Skeletal muscle tissue (tissue), 4 donors: ENCODE measurements around the gene SAP30L. TPM values are rescaled to one million over a fixed set of nuclear protein-coding genes. Genes with fewer than 3 reads are reported as not detected.

Experiments used
- H3K27ac ChIP-seq: one replicate; pipeline ENCODE4 v1.7.0; 2013; ENCODE audit warnings: mild to moderate bottlenecking, low read depth, low read length, inconsistent platforms
- H3K27me3 ChIP-seq, 3 donors: one replicate each; pipeline ENCODE4 v1.7.0; 2013; ENCODE audit warnings: low read length in 3 of 3; ENCODE audit not compliant: control insufficient read depth in 3 of 3, insufficient read depth in 3 of 3
- H3K36me3 ChIP-seq, 3 donors: one replicate each; pipeline ENCODE4 v1.7.0; 2013; ENCODE audit warnings: low read length in 3 of 3; ENCODE audit not compliant: control insufficient read depth in 3 of 3, insufficient read depth in 3 of 3
- H3K4me1 ChIP-seq, 3 donors: one replicate each; pipeline ENCODE4 v1.7.0; 2013; ENCODE audit warnings: low read length in 3 of 3, mild to moderate bottlenecking in 3 of 3; ENCODE audit not compliant: control insufficient read depth in 3 of 3, insufficient read depth in 3 of 3
- H3K4me3 ChIP-seq, 3 donors: one replicate each; pipeline ENCODE4 v1.7.0; 2013; ENCODE audit warnings: low read length in 3 of 3
- H3K9ac ChIP-seq, 3 donors: one replicate each; pipeline ENCODE4 v1.7.0; 2013; ENCODE audit warnings: low read length in 3 of 3, mild to moderate bottlenecking in 3 of 3, moderate library complexity in 2 of 3, low read depth in 1 of 3
- H3K9me3 ChIP-seq, 3 donors: one replicate each; pipeline ENCODE4 v1.7.0; 2013; ENCODE audit warnings: low read length in 3 of 3; ENCODE audit not compliant: control insufficient read depth in 3 of 3
- total RNA-seq: library from RNA; depleted of rRNA; stranded (reverse); fragments of >200 nt; gene quantifications from one replicate; pipeline ENCODE4 v1.2.3, GENCODE V29; 2014
- donor health status: Osteomylitis.

SAP30L gene
- total RNA-seq, 1 donor from 2014 or later, result 13.0 TPM

- H3K36me3 ChIP-seq, result no peaks in the 10 kb centered on the region
- H3K4me3 ChIP-seq, result peak within 1 kb of the TSS; percentile 46 to 61 (median 60)
- peaks cover 98 to 99% (median 98%) of the 10 kb centered on the region in 3 donors for H3K27me3 ChIP-seq
- no peaks in the 10 kb centered on the region for H3K9me3 ChIP-seq
- peak within 1 kb of the TSS in 1 of 3 donors; percentile 40 for H3K9ac ChIP-seq
- no peak within 1 kb of the TSS for H3K27ac ChIP-seq
- peaks cover 37 to 62% (median 53%) of the 10 kb centered on the region in 3 donors for H3K4me1 ChIP-seq
These were observed 32.4 kb downstream of the SAP30L start, which contains the start of gene HAND1 for GRCh38 chr5:154478224-154478565. TSS of gene HAND1 (minus strand) at chr5:154478227. CDS start at chr5:154478008, 219 bp downstream.

DNA sequence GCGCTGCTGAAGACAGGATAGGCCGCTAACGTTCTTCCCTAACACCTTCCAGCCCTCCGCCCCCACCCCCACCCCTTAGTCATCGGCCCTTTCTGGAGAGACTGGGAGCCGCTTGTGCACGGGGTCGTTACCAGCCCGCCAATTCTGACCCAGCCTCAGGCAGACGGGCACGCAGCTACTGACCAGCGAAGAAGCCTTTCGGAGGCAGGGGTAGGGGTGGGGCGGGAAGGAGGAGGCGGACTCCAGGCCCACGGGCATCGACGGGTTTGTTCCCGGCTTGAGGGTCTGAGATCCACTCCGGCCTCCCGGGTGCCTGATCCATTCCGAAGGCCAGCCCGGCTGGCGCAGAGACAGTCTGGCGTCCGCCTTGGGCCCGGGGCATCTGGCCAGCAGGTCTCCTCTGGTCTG is 33.0 kb downstream of the SAP30L start:
- no peaks in the 10 kb centered on the region for H3K9me3 ChIP-seq
- H3K36me3 ChIP-seq, result no peaks in the 10 kb centered on the region
- H3K4me1 ChIP-seq, result peaks cover 34 to 58% (median 48%) of the 10 kb centered on the region in 3 donors
- no peak overlapping the region for H3K4me3 ChIP-seq
- H3K27ac ChIP-seq, result no peak overlapping the region
- no peak overlapping the region for H3K9ac ChIP-seq
- H3K27me3 ChIP-seq, result peaks cover 98 to 99% (median 98%) of the 10 kb centered on the region in 3 donors

DNA sequence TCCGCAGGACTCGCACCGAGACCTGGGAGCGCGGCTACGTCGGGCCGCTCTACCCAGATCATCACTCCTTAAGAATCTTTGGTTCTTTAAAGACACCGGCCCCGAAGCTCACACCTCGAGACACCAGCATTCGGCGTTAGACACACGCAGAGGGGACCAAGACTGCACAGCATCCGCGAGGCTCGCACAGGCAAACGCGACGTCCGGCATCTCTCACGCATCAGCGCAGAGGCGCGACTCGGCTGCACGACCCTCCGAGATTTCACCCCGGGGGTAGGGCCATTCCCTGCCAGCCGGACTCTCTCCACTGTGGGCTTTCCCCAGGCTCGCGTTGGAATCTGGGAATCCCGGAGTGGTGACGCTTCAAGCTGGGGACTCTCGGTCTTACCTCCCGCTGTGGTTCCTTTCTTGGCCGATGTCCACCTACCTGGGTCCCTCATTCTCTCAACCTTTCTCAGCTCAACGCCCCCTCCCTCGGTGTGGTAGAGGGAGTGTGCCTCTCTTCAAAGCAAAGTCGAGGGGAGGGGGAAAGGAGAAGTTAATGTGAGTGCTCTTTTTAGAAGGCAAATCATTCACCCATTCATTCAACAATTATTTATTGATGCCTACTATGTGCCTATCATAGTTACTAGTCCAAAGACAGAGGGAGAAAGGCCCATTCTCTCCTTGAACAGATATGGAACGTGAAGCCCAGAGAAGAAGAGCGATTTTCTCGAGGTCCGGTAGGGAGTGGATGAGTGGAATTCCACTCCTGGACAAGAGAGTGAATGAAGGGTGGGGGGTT is 33.6 kb downstream of the SAP30L start:
- H3K9me3 ChIP-seq, result no peaks in the 10 kb centered on the region
- peak overlapping the region in 1 of 3 donors; percentile 13 for H3K4me3 ChIP-seq
- peaks cover 98 to 99% (median 98%) of the 10 kb centered on the region in 3 donors for H3K27me3 ChIP-seq
- peaks cover 31 to 57% (median 47%) of the 10 kb centered on the region in 3 donors for H3K4me1 ChIP-seq
- no peak overlapping the region for H3K9ac ChIP-seq
- H3K27ac ChIP-seq, result no peak overlapping the region
- no peaks in the 10 kb centered on the region for H3K36me3 ChIP-seq

- no peak overlapping the region for H3K9ac ChIP-seq
- peaks cover 98 to 99% (median 98%) of the 10 kb centered on the region in 3 donors for H3K27me3 ChIP-seq
- no peaks in the 10 kb centered on the region for H3K36me3 ChIP-seq
- no peak overlapping the region for H3K27ac ChIP-seq
- peaks cover 31 to 55% (median 43%) of the 10 kb centered on the region in 3 donors for H3K4me1 ChIP-seq
- no peak overlapping the region for H3K4me3 ChIP-seq
- no peaks in the 10 kb centered on the region for H3K9me3 ChIP-seq
These were observed 34.4 kb downstream of the SAP30L start for GRCh38 chr5:154479944-154480750.

DNA sequence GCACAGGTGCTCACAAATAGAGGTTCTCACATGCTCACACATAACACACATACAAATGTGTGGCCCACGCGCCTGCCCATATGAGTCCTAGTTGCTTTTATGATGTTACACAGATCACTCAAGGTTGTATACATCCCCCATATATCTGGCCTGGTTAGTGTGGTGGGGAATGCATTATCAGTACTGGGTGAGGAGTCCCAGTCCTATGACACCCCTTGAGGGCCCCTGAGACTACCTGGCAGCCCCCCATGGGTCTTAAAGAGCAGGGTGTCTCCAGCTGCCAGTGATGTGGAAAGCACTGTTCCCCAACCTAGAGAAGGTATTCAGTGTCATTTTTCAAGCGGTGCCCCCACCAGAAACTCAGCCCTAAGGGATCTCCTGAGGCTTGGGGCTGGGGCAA is 35.0 kb downstream of the SAP30L start:
- Histone ChIP-seq H3K9me3 (no peaks in the 10 kb centered on the region), H3K27me3 (peaks cover 98 to 99% (median 98%) of the 10 kb centered on the region in 3 donors), H3K4me3 (no peak overlapping the region), H3K36me3 (no peaks in the 10 kb centered on the region), H3K4me1 (peaks cover 29 to 48% (median 36%) of the 10 kb centered on the region in 3 donors), H3K27ac (no peak overlapping the region), H3K9ac (no peak overlapping the region)

DNA sequence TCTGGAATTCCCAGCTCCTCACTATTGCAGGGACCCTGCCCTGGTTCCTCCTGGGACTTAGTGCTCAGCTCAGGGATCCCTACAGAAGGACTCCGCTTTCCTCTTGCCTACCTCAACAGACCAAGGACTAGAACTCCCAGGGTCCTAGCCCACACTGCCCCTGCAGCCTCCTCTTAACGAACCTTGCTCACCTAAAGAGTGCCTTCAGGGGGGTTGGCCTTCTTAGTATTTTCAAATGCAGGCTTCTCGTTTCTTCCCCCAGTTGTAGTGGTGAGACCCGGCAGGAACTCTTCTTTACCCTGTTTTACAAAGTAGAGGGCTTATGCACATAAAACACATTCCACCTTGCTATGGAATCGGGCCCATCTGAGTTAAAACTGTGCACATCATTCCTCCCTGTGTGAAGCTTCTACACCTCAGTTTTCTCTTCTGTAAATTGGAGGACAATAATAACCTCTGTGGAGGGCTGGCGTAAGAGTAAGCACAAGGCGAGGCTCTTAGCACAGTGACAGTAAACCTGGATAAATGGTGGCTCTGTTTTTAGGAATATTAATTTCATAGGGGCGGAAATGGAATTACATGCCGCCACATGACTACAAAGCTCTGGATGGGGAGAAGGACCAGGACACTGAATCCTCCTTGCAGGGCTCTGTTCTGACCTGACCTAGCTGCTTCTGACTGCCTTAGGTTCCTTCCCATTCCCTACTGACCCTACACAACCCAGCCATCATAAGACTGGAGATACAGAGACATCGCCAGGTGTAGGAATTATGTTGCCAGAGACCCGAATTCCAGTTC is 36.0 kb downstream of the SAP30L start:
- no peak overlapping the region for H3K4me3 ChIP-seq
- peaks cover 98 to 99% (median 98%) of the 10 kb centered on the region in 3 donors for H3K27me3 ChIP-seq
- no peak overlapping the region for H3K27ac ChIP-seq
- no peaks in the 10 kb centered on the region for H3K9me3 ChIP-seq
- peaks cover 26 to 39% (median 29%) of the 10 kb centered on the region in 3 donors for H3K4me1 ChIP-seq
- no peak overlapping the region for H3K9ac ChIP-seq
- no peaks in the 10 kb centered on the region for H3K36me3 ChIP-seq

DNA sequence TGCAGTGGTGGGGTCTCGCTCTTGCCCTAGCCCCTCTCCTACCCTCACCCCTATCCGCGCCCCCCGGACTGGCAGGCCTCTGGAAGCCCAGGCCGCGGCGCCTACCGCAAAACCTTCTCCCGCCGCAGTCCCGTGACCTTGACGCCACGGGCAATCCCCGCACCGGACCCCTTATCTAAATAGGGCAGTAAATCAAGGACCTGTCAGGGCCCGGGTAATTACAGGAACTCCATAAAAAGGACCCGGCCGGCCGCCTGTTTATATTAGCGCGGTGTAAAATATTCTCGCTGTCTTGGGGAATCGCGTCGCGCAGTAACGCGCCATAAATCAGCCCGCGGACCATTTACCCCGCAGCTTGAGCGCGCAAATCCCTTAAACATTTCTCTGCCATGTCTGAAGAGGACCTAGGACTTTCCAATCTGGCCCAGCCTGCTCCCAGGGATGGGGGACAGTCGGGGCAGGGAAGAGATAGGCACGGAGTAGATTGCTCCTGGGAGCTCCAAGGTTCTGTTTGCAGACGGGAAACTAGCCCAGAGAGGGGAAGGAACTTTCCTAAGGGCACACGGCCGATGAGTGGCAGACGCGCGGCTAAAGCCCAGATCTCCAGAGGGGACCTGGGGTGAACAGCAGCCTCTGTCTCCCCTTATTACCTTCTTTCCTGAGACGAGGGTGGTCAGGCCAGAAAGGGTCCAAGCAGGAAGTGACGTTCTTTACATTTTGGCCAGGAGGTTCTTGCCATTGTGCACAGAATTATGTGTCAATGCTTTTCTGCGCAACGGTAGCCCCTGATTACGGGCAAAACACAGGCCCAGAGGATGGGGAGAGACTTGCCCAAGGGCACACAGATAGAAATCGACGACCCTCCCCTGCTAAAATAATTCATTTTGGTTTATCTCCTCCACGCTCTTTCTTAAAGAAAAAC is 37.0 kb downstream of the SAP30L start:
- no peak overlapping the region for H3K9ac ChIP-seq
- no peak overlapping the region for H3K27ac ChIP-seq
- no peaks in the 10 kb centered on the region for H3K36me3 ChIP-seq
- H3K27me3 ChIP-seq, result peaks cover 93 to 98% (median 98%) of the 10 kb centered on the region in 3 donors
- no peaks in the 10 kb centered on the region for H3K9me3 ChIP-seq
- no peak overlapping the region for H3K4me3 ChIP-seq
- H3K4me1 ChIP-seq, result peaks cover 18 to 29% (median 19%) of the 10 kb centered on the region in 3 donors

- Histone ChIP-seq H3K9ac (no peak overlapping the region), H3K4me1 (peaks cover 13 to 21% (median 14%) of the 10 kb centered on the region in 3 donors), H3K4me3 (peak overlapping the region in 1 of 3 donors; percentile 13), H3K27me3 (peaks cover 91 to 93% (median 91%) of the 10 kb centered on the region in 3 donors), H3K9me3 (no peaks in the 10 kb centered on the region), H3K27ac (no peak overlapping the region), H3K36me3 (no peaks in the 10 kb centered on the region)
These were observed 38.0 kb downstream of the SAP30L start for GRCh38 chr5:154483654-154484392.
